NCI-H446 (cell line): ENCODE measurements around the gene RIPK4.
"Not testable (repeated sequence)": the region's sequence is repeated elsewhere in the genome, so short reads cannot be mapped to it uniquely, and the experiment has no call there.

Experiments
- DNase-seq, 2 experiments: peaks; one replicate each; lab custom pipeline; 2025; lab: John Stamatoyannopoulos, UW

RIPK4 gene

GRCh38 chr21:41714299-41714865 lies 52.5 kb downstream of the RIPK4 start:
- not testable (repeated sequence) for DNase-seq

- no peak for DNase-seq
Measured at GRCh38 chr21:41713495-41714281, 53.2 kb downstream of the RIPK4 start.

- no peak for DNase-seq
Measured at GRCh38 chr21:41712730-41713129, 54.1 kb downstream of the RIPK4 start.

GRCh38 chr21:41712201-41712600 lies 54.7 kb downstream of the RIPK4 start:
- no peak for DNase-seq

- DNase-seq = no peak
Measured at GRCh38 chr21:41711416-41712007, 55.3 kb downstream of the RIPK4 start.

GRCh38 chr21:41710823-41711160 lies 56.1 kb downstream of the RIPK4 start:
- no peak for DNase-seq

GRCh38 chr21:41709965-41710822 lies 56.7 kb downstream of the RIPK4 start:
- DNase-seq = no peak

GRCh38 chr21:41709166-41709565 lies 57.7 kb downstream of the RIPK4 start:
- DNase-seq = no peak

GRCh38 chr21:41707960-41708330 lies 58.9 kb downstream of the RIPK4 start:
- DNase-seq = no peak

- no peak for DNase-seq
Measured at GRCh38 chr21:41707231-41707959, 59.5 kb downstream of the RIPK4 start.

- DNase-seq = no peak
Measured at GRCh38 chr21:41706678-41707077, 60.2 kb downstream of the RIPK4 start.

GRCh38 chr21:41706263-41706639 lies 60.6 kb downstream of the RIPK4 start:
- no peak for DNase-seq

GRCh38 chr21:41705546-41706262 lies 61.1 kb downstream of the RIPK4 start:
- no peak for DNase-seq

GRCh38 chr21:41703857-41704501 lies 62.9 kb downstream of the RIPK4 start:
- DNase-seq = no peak

GRCh38 chr21:41701749-41702148 lies 65.1 kb downstream of the RIPK4 start:
- no peak for DNase-seq

- DNase-seq = no peak
Measured at GRCh38 chr21:41699311-41699710, 67.5 kb downstream of the RIPK4 start.

- DNase-seq = no peak
Measured at GRCh38 chr21:41698071-41698470, 68.8 kb downstream of the RIPK4 start.

- DNase-seq = no peak
Measured at GRCh38 chr21:41695513-41695912, 71.3 kb downstream of the RIPK4 start.

- DNase-seq = not testable (repeated sequence)
Measured at GRCh38 chr21:41694042-41694441, 72.8 kb downstream of the RIPK4 start.

GRCh38 chr21:41692185-41692565 lies 74.7 kb downstream of the RIPK4 start:
- DNase-seq = no peak
